Thyroid gland (tissue), 4 donors: ENCODE data around the gene FRMD8.

Experiments used
- CTCF ChIP-seq, 6 experiments: fragments of 200-600 bp in 3 of 6; fragments of 450-650 bp in 3 of 6; sonication (generic) in 3 of 6; IDR thresholded peaks; one replicate each; pipeline ENCODE4 v1.5.1; 2016 to 2019; ENCODE audit warnings: antibody characterized with exemption in 6 of 6, mild to moderate bottlenecking in 2 of 6, inconsistent platforms in 1 of 6, moderate library complexity in 1 of 6
- POLR2A ChIP-seq, 2 donors: fragments of 450-650 bp; IDR thresholded peaks; one replicate each; pipeline ENCODE4 v1.6.1; 2017; ENCODE audit warnings: antibody characterized with exemption in 2 of 2, mild to moderate bottlenecking in 2 of 2, moderate library complexity in 1 of 2

- TF ChIP-seq CTCF (IDR thresholded peaks at IDR 0.05) (no peak), POLR2A (IDR thresholded peaks at IDR 0.05) (peak in 1 of 2 donors; percentile 65)
Measured at GRCh38 chr11:65427691-65428577, 41.5 kb downstream of the FRMD8 start.
